Nephron progenitor cell (in vitro differentiated cells): ENCODE data around the gene MAPKAPK2.

Experiments
- DNase-seq: peaks from one replicate; pipeline ENCODE4 v3.0.0; 2021
- H3K27ac Mint-ChIP-seq: 2 replicates; pipeline ENCODE4 v1.8.0; 2021; ENCODE audit warnings: mild to moderate bottlenecking, moderate library complexity, mixed read lengths
- H3K27me3 Mint-ChIP-seq: 2 replicates; pipeline ENCODE4 v1.8.0; 2021; ENCODE audit warnings: mild to moderate bottlenecking, low read depth, mixed read lengths; ENCODE audit not compliant: poor library complexity
- H3K36me3 Mint-ChIP-seq: 2 replicates; pipeline ENCODE4 v1.8.0; 2021; ENCODE audit warnings: low read depth, mixed read lengths
- H3K4me1 Mint-ChIP-seq: 2 replicates; pipeline ENCODE4 v1.8.0; 2021; ENCODE audit warnings: mixed read lengths
- H3K4me3 Mint-ChIP-seq: 2 replicates; pipeline ENCODE4 v1.8.0; 2021; ENCODE audit warnings: mild to moderate bottlenecking, moderate library complexity, mixed read lengths
- H3K9me3 Mint-ChIP-seq: 2 replicates; pipeline ENCODE4 v1.8.0; 2021; ENCODE audit warnings: mild to moderate bottlenecking, moderate library complexity, mixed read lengths
- TF ChIP-seq, protein P1 (sequence below): fragments of 200-600 bp; sonication (generic); IDR thresholded peaks from 2 replicates; pipeline ENCODE4 v1.5.0; 2021; ENCODE audit warnings: antibody characterized with exemption

The MAPKAPK2 gene

DNA sequence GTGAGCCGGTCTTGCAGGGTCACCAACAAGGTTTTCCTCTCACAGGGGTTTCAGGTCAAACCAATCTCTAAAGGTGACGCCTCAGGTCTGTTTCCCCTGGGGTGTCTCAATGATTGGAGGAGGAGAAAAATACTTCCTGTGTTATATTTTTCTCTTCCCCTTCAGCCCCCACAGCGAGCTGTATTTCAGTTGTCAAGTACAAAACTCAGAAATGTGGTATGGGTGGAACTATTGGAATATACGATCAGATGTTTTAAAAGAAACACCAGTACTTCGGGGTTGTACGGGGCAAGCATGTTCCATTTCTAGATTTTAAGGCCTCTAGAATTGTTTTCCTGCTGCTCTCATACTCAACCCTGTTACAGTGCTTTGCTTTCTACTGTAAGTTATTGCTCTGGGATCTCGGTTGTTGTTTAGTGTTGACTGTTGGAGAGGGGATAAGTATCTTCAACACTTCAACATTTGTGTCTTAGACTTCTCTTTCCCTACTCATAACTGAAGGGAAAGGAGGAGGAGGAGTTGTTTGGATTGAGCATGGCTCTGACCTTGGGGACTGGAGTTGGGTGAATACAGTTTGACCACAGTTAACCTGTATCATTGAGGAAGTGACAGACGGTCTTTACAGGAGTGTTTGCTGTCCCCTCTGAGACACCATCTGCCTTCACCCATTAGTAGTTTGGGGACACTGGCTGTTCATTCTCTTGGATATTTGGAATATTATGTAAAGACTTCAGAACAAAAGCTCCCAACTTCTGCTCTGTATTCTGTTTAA lies 2.0 kb downstream of the MAPKAPK2 start:
- DNase-seq, result no peak
- Mint-ChIP-seq H3K27ac (peak overlapping the region; percentile 90), H3K4me1 (peaks cover 68% of the 10 kb centered on the region), H3K27me3 (peaks cover 31% of the 10 kb centered on the region), H3K36me3 (no peaks in the 10 kb centered on the region), H3K4me3 (peak overlapping the region; percentile 94), H3K9me3 (no peaks in the 10 kb centered on the region)
- TF ChIP-seq, protein P1, sequence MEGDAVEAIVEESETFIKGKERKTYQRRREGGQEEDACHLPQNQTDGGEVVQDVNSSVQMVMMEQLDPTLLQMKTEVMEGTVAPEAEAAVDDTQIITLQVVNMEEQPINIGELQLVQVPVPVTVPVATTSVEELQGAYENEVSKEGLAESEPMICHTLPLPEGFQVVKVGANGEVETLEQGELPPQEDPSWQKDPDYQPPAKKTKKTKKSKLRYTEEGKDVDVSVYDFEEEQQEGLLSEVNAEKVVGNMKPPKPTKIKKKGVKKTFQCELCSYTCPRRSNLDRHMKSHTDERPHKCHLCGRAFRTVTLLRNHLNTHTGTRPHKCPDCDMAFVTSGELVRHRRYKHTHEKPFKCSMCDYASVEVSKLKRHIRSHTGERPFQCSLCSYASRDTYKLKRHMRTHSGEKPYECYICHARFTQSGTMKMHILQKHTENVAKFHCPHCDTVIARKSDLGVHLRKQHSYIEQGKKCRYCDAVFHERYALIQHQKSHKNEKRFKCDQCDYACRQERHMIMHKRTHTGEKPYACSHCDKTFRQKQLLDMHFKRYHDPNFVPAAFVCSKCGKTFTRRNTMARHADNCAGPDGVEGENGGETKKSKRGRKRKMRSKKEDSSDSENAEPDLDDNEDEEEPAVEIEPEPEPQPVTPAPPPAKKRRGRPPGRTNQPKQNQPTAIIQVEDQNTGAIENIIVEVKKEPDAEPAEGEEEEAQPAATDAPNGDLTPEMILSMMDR, result no peak

DNA sequence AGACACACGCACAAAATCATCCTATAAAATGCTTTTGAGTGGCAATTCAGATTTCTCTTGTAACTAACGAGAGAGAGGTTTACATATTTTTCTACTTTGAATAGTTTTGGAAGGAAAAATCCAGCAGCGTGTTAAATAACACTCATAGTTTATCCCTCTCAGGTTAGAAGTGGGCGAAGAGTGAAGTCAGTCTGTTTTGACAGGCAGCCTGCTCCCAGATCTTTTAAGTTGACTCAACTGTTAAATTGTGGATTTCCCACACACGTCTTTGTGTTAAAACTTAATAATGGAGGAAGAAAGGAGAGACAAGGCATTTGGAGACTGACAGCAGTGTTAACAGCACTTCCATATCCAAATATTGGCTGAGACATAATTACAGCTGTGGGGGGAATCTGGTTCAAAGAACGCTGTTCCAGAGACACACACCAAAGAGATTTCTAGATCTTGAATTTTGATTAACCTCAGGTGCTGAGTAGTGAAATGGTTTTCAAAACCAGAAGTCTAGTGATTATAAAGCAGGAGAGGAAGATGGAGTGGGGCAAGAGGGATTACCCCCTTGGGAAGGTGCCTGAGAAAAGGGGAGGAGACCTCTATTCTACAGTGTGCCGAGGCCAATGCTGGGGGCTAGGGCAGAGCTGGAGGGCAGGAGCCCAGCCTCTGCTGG lies 2.7 kb downstream of the MAPKAPK2 start:
- peak overlapping the region; percentile 94 for H3K4me3 Mint-ChIP-seq
- no peak for DNase-seq
- TF ChIP-seq, protein P1, result no peak
- H3K36me3 Mint-ChIP-seq, result no peaks in the 10 kb centered on the region
- peaks cover 23% of the 10 kb centered on the region for H3K27me3 Mint-ChIP-seq
- H3K9me3 Mint-ChIP-seq, result no peaks in the 10 kb centered on the region
- peaks cover 75% of the 10 kb centered on the region for H3K4me1 Mint-ChIP-seq
- H3K27ac Mint-ChIP-seq, result no peak overlapping the region

DNA sequence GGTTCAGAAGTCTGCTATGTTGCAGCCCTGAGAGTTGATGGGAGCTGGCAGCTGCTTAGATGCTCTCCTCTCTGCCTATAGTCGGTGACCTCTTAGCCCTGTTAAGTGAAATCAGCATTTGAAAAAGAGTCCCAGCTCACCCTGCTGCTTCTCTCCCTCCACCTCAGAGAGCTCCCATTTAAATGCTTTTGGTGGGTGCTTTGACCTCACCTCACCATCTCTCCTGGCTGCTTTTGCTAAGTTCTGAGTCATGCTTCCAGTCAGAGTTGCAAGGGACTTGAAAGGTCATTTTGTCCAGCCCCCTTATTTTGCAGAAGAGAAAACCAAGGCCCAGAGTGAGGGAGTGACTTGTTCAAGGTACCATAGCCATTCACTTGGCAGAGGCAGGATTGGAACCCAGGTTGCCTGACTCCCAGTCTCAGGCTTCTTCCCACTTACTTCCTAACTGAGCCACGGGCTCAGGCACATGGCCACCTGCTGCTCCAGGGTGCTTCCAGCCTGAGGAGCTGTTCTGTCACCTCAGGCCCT lies 3.3 kb downstream of the MAPKAPK2 start:
- peaks cover 17% of the 10 kb centered on the region for H3K27me3 Mint-ChIP-seq
- TF ChIP-seq, protein P1, result no peak
- DNase-seq, result no peak
- H3K27ac Mint-ChIP-seq, result no peak overlapping the region
- no peak overlapping the region for H3K4me3 Mint-ChIP-seq
- H3K4me1 Mint-ChIP-seq, result peaks cover 81% of the 10 kb centered on the region
- no peaks in the 10 kb centered on the region for H3K36me3 Mint-ChIP-seq
- H3K9me3 Mint-ChIP-seq, result no peaks in the 10 kb centered on the region

DNA sequence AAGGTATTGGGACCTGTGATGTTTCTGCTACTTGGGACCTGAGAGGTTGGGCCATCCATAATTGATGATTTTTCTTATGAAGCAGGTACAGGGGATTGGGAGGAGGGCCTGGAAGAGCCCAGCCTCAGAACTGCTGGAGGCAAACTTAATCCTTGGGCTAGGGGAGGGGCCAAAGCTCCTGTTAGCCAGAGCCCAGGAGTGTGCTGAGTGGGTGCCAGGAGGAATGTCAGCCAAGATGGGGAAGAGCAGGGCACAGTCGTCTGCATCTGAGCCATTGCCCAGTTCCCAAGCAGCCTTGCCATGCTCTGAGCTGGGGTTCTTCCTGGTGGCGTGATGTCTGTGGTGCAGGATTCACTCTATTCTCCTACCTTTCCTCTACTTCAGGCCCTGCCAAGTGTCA lies 5.8 kb downstream of the MAPKAPK2 start:
- peaks cover 4% of the 10 kb centered on the region for H3K36me3 Mint-ChIP-seq
- H3K27ac Mint-ChIP-seq, result no peak overlapping the region
- TF ChIP-seq, protein P1, result no peak
- no peaks in the 10 kb centered on the region for H3K9me3 Mint-ChIP-seq
- H3K4me3 Mint-ChIP-seq, result no peak overlapping the region
- no peak for DNase-seq
- no peaks in the 10 kb centered on the region for H3K27me3 Mint-ChIP-seq
- H3K4me1 Mint-ChIP-seq, result peaks cover 96% of the 10 kb centered on the region

DNA sequence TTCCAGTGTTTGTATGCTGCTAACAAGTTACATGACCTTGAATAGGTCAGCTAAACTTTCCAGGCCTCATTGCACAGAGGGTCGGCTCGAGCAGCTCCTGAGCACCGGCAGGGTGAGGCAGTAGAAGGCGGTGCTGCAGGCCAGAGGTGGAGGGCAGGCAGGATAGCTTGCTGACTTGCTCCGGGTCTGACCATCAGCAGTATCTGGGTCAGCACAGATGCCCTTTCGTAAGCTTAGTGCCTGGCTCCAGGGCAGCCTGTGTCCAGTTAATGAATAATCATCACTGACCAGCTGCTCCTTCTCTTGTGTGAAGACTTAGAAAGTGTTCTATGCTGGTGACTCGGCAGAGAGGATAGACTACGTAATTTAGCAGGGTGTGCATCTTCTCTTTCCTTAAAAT lies 6.9 kb downstream of the MAPKAPK2 start:
- no peaks in the 10 kb centered on the region for H3K27me3 Mint-ChIP-seq
- peak overlapping the region; percentile 35 for H3K4me3 Mint-ChIP-seq
- no peaks in the 10 kb centered on the region for H3K9me3 Mint-ChIP-seq
- peaks cover 12% of the 10 kb centered on the region for H3K36me3 Mint-ChIP-seq
- DNase-seq, result no peak
- no peak overlapping the region for H3K27ac Mint-ChIP-seq
- TF ChIP-seq, protein P1, result no peak
- peaks cover 100% of the 10 kb centered on the region for H3K4me1 Mint-ChIP-seq
